Stimulated activated CD8-positive, alpha-beta memory T cell treated with anti-CD3 and anti-CD28 coated beads, Interleukin-7, amount 100 ng/mL, for 1 hour (primary cell): ENCODE results near the gene TRIM59.

Source experiments
- DNase-seq, 2 donors: peaks; one replicate each; pipeline ENCODE4 v3.0.0-alpha.2; 2020; ENCODE audit warnings: low read depth in 2 of 2

Gene TRIM59, protein sequence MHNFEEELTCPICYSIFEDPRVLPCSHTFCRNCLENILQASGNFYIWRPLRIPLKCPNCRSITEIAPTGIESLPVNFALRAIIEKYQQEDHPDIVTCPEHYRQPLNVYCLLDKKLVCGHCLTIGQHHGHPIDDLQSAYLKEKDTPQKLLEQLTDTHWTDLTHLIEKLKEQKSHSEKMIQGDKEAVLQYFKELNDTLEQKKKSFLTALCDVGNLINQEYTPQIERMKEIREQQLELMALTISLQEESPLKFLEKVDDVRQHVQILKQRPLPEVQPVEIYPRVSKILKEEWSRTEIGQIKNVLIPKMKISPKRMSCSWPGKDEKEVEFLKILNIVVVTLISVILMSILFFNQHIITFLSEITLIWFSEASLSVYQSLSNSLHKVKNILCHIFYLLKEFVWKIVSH

DNA sequence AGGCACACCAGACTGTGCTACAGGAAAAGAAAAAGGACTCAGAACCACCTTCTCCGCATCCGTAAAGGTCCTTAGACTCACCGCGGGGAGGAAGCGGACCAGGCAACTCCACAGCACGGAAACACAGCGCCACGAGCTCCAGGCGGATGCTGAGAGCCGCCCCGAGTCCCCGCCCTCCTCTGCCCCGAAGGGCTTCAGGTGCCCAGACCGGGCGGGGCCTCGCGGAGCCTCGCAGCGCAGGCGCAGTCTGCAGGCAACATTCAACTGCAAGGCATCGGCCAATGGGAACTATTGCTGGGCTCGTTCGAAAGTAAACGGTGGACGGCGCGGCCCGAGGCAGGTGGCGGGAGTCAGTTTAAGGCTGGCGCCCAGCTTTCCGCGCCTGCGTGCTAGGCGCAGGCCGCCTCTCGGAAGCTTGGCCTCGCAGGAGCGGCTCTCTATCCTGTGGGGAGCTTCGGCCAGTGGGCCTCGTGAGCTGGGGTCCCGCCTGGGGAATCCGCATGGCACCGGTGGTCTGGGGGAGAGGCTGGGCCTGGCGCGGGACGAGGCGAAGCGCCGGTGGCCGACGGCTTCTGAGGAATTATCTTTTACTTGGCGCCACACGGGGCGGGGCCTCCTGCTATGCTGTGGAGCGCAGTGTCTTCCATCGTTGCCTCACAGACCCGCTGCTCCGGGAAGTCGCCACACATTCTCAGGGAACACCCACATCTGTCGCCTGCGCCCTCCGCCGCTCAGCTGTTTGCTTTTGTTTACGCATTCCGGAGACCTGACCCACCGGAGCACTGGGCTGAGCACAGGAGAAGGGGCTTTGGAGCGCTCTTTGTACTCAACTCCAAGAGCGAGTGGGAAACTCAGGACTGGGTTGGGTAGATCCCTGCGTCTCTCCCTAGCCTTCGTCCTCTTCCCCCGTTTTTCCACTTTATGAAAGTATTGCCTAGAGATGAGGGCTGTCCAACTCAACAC is at the start of gene TRIM59:
Gene TRIM59 (minus strand): TSS at position 151 of the 963 bp plus-strand sequence. CDS start 10,603 bp downstream, outside the sequence.
- DNase-seq = peak; percentile 87 to 91

DNA sequence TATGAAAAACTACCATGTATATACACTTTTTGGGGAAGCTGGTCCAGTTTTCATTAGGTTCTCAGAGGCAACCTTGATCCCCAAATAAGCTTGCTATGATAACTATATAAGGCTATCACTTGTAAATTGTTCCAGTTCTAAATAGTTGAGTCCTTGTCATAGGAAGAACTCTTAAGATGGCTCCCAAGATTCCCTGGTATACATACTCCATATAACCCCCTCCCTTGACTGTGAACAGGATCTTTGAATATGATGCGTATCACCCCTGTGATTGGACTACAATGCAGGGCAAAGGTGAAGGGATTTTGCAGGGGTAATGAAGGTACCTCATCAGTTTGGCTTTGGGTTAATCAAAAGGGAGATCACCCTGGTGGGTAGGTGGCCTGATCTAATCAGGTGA is 48.6 kb upstream of the TRIM59 start:
- no peak for DNase-seq

DNA sequence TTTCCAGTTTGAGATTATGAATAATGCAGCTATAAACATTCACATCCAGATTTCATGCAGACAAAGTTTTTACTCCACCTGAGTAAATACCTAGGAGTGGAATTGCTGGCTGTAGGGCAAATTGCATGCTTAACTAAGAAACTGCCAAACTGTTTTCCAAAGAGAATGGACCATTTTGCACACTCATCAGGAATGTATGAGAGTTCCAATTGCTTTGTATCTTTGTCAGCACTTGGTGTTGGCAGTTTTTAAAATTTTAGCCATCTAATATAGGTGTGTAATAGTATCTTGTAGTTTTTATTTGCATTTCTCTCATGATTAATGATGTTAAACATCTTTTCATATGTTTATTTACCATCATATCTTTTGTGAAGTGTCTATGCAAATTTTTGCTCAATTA is 40.6 kb upstream of the TRIM59 start:
- no peak for DNase-seq

DNA sequence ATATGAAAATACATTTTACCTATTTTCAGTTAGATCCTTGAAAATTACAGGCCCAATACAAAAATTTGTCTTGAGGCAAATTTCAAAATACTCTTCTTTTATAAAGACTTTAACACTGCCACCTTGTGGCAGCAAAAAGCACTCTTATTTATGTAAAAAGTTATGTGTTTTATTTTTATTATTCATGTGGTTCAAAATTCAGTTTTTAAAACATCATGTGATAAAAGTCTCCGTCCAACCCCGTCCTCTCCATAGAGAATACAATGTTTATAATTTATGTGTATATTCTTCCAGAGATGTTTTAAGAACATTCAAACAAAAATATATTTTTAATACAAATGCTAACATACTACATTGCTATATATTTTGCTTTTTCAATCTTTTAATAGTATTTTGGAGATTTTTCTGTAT is 36.9 kb upstream of the TRIM59 start:
- DNase-seq = no peak

DNA sequence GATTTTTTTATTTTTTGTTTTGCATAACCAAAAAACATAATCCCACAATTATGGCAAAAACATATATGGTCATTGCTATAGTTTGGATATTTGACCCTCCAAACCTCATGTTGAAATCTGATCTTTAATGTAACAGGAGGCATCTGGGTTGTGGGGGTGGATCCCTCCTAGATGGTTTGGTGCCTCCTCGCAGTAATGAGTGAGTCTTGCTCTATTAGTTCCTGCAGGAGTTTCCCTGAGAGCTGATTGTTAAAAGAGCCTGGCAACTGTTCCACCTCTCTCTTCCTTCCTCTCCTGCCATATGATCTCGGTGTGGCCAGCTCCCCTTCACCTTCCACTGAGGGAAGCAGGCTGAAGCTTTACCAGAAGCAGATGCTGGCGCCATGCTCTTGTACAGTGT is 33.2 kb upstream of the TRIM59 start:
- no peak for DNase-seq

DNA sequence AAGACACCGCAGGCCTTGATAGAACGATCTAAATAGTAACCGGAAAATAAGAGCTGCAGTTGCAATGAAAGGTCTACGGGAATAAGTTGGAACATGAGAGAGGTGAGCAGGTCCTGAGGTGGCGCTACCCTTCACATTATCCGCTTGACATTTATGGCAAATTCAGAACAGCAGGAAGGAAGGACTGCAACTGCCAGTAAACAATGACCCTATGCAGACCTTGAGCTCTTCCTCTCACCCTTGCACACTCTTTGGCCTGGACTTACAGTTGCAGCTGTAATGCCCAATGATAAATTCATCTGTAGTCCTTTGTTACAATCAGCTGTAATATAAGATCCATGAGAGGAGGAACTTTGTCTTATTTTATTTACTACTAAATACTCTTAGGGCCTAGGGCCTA is 32.3 kb upstream of the TRIM59 start:
- DNase-seq = no peak

DNA sequence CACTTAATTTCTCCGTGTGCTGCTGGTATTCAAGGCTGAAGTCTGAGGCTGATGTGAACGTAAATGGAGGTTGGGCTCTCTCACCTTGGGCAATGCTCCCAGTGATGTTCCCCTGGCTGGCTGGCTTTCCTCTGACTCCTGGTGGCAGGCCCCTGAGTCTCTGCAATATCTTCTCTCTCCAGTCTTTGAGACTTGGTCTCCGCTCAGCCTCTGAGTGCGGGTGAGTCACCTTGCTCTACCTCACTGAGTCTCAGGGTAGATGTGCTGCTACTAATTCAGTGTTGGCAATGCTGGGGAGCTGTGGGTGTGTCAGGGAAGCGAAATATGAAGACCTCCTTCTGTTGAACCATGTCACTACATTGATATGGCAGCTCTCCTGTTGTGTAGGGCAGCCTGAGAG is 31.3 kb upstream of the TRIM59 start:
- no peak for DNase-seq

DNA sequence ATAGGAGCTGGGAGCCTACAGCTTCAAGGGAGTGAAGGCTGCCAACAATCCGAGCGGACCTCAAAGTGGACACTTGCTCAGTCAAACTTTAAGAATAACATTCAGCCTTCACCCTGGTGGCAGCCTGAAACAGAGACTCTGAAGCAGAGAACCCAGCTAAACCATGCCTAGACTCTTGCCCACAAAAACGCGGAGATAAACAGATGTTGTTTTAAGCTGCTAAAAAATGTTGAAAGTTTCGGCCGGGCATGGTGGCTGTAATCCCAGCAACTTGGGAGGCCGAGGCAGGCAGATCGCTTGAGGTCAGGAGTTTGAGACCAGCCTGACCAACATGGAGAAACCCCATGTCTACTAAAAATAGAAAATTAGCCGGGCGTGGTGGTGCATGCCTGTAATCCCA is 29.8 kb upstream of the TRIM59 start:
- no peak for DNase-seq

DNA sequence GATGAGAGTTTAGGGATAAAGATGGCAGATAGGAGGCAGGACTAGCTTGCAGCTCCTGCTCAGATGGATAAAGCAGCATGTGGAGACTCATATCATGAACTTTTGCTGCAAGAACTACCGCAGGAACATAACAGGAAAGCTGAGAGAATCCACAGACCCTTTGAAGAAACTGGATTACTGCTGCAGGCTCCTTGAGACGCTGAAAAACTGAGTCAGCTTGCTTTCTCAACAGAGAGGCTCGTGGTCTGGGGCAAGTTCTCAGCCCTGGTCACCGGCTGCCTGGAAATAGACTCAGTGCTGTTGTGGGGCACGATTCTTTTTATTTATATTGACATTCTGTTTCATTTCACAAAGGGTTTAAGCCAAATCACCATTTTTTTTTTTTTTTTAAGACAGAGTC is 28.8 kb upstream of the TRIM59 start:
- DNase-seq = no peak

DNA sequence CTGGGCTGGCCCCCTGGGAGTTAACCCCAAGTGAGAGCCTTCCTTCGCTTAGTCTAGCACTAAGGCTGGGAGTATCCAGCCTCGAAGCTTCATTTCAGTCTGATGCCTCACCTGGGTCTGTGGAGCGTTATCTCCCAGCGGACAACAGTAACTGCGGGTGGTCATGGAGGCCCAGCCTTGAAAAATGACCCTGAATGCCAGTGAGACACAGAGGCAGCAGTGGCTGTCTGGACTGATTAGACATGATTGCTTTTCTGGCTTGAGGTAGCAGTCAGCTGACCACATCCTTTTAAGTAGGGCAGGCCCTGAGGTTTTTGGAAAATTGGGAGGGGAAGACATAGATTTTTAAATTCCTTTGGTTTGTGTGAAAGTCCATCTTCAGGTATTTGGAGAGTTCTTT is 28.2 kb upstream of the TRIM59 start:
- no peak for DNase-seq

DNA sequence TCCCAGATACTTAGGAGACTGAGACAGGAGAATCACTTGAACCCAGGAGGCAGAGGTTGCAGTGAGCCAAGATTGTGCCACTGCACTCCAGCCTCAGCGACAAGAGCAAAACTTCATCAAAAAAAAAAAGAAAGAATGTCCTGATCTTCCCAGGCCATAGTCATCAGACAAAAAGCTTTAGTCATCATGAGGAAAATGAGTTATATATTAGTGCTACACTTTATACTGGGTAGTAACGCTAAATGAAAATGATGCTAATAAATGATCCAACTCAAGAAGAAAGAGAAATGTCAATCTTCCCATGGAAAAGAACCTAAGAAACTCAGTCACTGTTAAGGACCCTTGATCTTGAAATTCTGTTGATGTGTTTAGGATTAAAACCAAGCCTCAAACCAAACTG is 26.3 kb upstream of the TRIM59 start:
- no peak for DNase-seq

DNA sequence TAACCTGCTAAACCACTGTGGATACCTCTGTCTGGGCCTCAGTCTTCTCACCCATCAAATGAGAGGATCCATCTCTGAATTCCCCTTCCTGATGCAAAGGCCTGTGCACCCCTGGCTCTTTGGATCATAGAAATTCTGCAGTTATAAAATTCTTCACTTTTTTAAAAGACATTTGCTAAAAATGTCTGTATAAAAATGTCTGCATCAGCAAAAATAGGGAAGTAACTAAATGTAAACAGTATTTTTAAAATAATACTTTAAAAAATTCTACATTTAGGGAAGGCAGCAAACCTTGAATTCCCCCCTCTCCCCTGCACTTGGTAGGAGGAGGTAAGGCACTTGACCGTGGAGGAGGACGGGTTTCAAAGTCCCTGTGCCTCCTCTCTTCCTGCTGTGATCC is 25.6 kb upstream of the TRIM59 start:
- no peak for DNase-seq

DNA sequence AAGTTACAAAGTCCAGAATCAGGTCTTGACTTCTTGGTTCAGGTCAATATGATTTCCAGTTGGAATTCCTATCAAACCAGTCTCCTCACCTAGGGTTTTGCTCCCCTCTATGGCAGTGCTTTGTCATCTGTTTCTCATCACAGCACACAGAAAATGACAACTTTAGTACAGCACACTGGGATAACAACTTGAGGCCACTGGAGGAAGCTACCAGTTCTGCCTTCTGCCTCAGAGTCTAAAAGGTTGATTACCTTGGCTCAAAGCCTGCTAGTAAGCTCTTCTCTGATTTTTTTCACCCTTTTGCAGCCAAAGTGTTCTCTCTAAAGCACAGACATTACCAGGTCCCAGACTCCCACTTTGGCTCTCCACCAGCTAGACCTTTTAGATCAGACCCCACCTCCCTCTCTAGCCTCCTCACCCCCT is 24.8 kb upstream of the TRIM59 start:
- no peak for DNase-seq

DNA sequence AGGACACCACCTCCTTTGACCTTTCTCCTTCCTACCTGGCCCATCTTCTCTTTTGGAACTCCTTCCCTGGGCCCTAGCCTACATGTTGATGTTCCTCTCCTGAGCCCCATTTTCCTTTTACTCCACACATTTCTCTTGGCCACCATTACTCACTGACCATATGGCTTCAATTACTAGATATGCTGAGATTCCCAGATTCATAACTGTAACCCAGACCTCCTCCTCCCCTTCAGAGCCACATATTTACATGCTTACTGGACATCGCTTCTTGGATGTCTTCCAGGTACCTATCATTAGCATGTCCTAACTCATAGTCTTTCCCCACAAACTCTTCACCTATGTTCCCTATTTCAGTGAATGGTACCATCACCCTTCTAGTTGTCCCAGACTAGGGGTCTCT is 24.4 kb upstream of the TRIM59 start:
- DNase-seq = no peak

DNA sequence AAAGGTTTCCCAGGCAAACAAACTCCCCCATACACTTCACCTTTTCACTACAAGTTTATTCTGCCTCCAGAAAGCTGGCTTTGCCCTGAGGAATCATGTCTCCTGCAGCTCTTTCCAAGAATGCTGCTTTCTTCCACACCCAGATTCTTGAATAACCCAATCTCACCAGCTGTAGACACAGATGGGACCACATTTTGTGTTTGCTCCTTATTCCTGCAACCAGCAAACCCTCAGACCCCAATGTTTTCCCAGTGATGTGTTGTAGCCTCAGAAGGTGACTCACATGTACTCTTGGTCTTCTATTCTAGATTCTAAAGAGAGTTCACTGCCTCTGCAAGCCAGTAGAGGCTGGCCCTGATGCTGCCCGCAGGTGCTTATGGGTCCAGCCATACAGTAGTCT is 23.6 kb upstream of the TRIM59 start:
- no peak for DNase-seq

DNA sequence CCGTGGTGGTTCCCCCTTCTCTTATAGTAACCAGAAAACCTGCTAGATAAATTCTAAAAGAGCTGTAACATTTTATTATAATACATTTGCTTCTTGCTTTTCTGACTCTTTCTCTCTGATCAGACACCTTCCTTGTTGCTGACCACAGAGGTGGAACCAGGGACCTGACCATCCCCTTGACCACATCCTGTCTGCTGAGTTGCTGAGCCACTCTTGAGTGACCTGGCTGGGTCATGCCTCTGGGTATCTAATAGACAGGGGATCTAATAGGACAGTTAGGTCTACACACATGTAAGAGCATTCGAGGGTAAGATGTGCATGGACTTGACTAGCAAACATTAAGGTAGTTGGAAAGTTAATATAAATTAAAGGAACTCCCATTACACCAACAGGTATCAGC is 22.8 kb upstream of the TRIM59 start:
- no peak for DNase-seq

DNA sequence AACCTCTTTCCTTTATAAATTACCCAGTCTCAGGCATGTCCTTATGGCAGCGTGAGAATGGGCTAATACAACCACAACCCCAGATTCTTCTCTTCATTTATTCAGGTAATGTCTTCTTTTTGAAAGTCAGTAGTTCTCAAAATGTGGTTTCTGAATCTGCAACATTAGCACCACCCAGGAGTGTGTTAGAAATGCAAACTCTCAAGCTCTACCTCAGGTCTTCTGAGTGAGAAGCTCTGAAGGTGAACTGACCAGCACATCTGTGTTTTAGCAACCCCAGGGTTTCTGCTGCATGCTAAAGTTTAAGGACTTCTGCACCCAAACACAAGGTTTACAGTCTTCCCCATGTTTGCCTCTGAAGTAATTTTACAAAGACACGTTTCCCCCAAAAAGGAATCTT is 22.3 kb upstream of the TRIM59 start:
- no peak for DNase-seq

DNA sequence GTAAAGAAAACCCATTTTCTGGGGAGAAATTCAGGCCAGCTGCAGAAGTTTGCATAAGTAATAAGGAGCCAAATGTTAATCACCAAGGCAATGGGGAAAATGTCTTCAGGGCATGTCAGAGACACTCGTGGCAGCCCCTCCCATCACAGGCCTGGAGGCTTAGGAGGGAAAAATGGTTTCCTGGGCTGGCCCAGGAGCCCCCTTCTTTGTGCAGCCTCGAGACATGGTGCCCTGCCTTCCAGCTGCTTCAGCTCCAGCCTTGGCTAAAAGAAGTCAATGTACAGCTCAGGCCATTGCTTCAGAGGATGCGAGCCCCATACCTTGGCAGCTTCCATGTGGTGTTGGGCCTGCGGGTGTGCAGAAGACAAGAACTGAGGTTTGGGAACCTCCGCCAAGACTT is 20.6 kb upstream of the TRIM59 start:
- DNase-seq = no peak

DNA sequence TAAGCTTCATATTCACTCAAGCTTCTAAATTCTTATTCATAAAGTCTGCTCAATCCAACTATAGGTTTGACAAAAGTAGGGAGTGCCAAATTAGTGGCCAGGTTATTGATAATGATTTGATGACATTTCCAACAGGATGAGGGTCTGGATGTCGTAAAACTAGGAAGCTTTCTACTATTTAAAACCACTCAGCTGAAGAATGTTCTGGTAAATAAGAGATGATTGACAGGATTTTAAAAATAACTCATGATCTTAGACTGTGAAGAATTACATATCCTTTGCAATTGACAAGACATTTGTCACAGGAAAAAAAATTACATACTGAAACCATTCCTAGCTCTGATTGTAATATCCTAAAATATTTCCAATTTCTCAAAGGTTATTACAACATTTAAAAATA is 15.4 kb upstream of the TRIM59 start:
- no peak for DNase-seq

DNA sequence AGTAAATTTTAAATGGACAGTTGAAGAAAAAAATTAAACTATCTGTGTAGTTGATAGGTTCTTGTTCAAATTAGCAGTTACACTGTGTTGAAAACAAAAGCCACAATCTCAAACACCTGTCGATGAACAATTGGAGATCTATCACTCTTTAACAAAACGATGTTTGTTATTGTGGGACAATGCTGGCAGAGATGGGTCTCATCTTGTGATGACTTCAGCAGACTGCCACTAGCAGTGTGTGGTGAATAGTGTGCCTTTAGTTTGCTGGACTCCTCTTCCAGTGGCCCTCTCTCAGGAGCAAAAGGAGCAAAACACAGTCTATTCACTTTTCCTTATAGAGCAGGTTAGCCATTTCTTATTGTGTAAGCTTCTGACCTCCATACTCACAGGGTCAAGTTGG is 14.7 kb upstream of the TRIM59 start:
- no peak for DNase-seq

DNA sequence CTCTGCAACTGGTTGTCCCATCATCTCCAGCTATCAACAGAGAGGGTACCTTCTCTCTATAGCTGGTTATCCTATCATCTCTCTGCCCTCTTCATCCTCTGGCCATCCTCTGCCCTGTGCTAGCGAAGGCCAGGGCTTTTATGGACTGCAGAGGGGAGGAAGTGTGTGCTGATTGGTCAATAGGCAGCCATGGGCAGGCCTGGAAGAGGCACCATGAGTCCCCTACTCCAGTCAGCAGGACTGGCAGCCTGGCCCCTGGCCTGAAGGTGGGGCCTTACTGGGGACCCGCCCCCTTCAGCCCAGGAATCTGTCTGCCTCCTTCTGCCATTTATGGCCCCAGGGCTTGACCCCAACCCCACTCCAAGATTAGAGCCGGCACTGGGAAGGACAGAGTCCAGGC is 10.4 kb upstream of the TRIM59 start:
- DNase-seq = no peak

DNA sequence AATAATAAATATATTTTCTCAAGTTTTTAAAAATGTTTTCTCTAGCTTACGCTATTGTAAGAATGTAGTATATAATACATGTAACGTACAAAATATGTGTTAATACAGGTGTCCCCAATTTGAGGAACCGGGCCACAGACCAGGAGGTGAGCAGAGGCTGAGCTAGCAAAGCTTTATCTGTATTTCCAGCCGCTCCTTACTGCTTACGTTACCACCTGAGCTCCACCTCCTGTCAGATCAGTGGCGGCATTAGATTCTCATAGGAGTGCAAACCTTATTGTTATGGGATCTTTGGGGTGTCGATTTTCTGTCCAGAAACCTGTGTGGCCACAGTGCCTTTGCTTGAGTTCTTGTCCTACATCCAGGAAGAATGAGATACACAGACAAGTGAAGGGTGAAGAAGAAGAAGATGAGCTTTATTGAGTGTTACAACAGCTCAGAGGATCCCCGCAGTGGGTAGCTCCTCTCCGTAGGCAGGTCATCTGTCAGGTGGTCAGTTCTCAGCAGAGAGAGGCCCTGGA is 9.9 kb upstream of the TRIM59 start:
- no peak for DNase-seq

DNA sequence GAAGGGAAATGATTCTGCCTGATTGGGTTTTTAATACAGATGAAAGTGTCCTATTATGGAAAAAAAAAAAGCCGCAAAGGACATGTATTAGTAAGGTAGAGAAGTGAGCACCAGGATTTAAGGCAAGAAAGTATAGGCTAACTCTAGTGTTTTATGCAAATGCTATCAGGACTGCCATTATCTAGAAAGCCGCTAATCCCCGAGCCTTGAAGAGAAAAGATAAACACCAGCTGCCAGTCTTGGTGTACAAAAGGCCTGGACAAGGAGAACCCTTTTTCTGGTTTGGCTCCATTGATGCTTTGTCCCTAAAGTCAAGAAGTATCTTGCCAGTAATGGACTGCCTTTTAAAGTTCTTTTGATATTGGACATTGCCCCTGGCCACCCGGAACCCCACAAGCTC is 8.6 kb upstream of the TRIM59 start:
- no peak for DNase-seq
